Activated CD4-positive, alpha-beta T cell treated with anti-CD3 and anti-CD28 coated beads, Interleukin-2, amount 50 U/mL, for 4 hours (primary cell): Measurements from ENCODE around the gene SAMD1.
A peak's percentile ranks its signal among the peaks of the same experiment; 100 is the strongest.

ENCODE experiments used
- DNase-seq, 2 experiments: peaks; one replicate each; pipeline ENCODE4 v3.0.0-alpha.2; 2020

The SAMD1 gene

GRCh38 chr19:14088634-14089411 lies 1.7 kb downstream of the SAMD1 start:
- DNase-seq, result no peak

GRCh38 chr19:14086098-14086497 lies 4.5 kb downstream of the SAMD1 start:
- DNase-seq, result no peak

GRCh38 chr19:14085309-14085995 lies 5.1 kb downstream of the SAMD1 start, which contains the start of gene C19orf67:
TSS of gene C19orf67 (minus strand) at chr19:14085783. CDS start at chr19:14085627, 156 bp downstream.
- no peak for DNase-seq

- no peak for DNase-seq
These were observed 7.9 kb downstream of the SAMD1 start for GRCh38 chr19:14082675-14082960.

- peak in 1 of 2 experiments; percentile 29 for DNase-seq
These were observed 8.5 kb downstream of the SAMD1 start for GRCh38 chr19:14081797-14082674.

GRCh38 chr19:14080887-14081796 lies 9.4 kb downstream of the SAMD1 start:
- DNase-seq, result peak; percentile 98

GRCh38 chr19:14078411-14078810 lies 12.1 kb downstream of the SAMD1 start:
- no peak for DNase-seq

- DNase-seq, result peak in 1 of 2 experiments; percentile 26
These were observed 16.4 kb downstream of the SAMD1 start for GRCh38 chr19:14073925-14074838.

- DNase-seq, result peak; percentile 57 to 64
These were observed 17.2 kb downstream of the SAMD1 start for GRCh38 chr19:14073261-14073924.

- DNase-seq, result no peak
These were observed 17.9 kb downstream of the SAMD1 start, which contains the start of gene MISP3 for GRCh38 chr19:14072535-14073260. TSS of gene MISP3 (plus strand) at chr19:14072786. CDS start at chr19:14073310, 524 bp downstream.

GRCh38 chr19:14070268-14071050 lies 20.1 kb downstream of the SAMD1 start:
- DNase-seq, result no peak

- no peak for DNase-seq
These were observed 24.4 kb downstream of the SAMD1 start for GRCh38 chr19:14066134-14066533.

- no peak for DNase-seq
These were observed 27.4 kb downstream of the SAMD1 start for GRCh38 chr19:14063105-14063504.

- no peak for DNase-seq
These were observed 28.0 kb downstream of the SAMD1 start for GRCh38 chr19:14062558-14062855.

- no peak for DNase-seq
These were observed 28.6 kb downstream of the SAMD1 start, which contains the start of gene PALM3 for GRCh38 chr19:14061751-14062557. TSS of gene PALM3 (minus strand) at chr19:14062076. CDS start at chr19:14061980, 96 bp downstream.

- DNase-seq, result no peak
These were observed 29.3 kb downstream of the SAMD1 start for GRCh38 chr19:14061081-14061749.

GRCh38 chr19:14059652-14060155 lies 30.8 kb downstream of the SAMD1 start:
- no peak for DNase-seq
